Left renal pelvis (tissue), 4 donors: ENCODE measurements around the gene BICRA. TPM values are rescaled to one million over a fixed set of nuclear protein-coding genes. Genes with fewer than 3 reads are reported as not detected.

Source experiments
- DNase-seq, 4 donors: peaks; one replicate each; pipeline ENCODE4 v3.0.0-alpha.2; 2013; ENCODE audit warnings: low read depth in 4 of 4, low spot score in 3 of 4
- polyA plus RNA-seq, 4 donors: library from polyadenylated mRNA; unstranded; fragments of 120-200 nt; gene quantifications; one replicate each; pipeline ENCODE4 v1.2.1, GENCODE V29; 2013; ENCODE audit not compliant: insufficient read length in 4 of 4

Gene BICRA
- polyA plus RNA-seq, 4 donors = 11.0 to 18.0 (median 13.2) TPM

DNA sequence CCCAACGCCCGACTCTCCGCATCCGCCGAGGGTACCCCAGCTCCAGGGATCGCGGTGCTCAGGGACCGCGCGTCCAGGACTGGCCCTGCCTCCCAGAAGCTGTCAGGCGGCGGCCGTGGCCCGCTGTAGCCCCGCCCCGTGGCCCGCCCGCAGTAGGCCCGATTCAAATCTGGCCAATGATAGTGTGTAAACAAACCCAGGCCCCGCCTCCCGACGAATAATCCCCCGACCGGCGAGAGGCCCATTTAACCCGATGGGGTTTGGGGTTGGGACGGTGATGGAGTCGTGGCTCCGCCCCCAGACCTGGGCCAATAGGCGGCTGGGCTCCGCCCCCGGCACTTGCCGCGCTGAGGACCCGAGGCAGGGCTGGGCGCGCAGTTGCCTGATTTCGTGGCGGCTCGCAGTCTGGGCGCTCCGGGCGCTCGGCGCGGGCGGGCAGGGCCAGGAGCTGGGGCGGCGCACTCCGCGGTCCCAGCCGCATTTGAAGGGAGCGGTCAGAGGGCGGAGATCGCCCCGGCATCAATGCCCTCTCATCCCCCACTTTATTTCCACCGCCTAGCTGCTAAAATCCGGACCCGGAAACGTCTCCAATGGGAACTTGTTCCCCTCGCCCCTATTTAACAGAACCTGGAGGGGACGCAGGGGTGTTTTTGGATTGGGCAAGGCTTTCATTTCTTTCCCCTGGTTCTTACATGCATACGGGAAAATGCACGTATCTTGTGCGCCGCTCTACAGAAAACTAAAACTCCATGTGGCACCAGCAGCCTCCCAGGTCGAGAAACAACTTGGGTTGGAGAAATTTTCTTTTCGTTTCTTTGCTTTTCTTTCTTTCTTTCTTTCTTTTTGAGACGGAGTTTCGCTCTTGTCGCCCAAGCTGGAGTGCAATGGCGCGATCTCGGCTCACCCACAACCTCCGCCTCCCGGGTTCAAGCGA is 8.4 kb upstream of the BICRA start:
- peak; percentile 97 to 99 (median 98) for DNase-seq

- DNase-seq = no peak
Observed at GRCh38 chr19:47601180-47601904, 7.6 kb upstream of the BICRA start.

GRCh38 chr19:47603706-47604565 is 5.0 kb upstream of the BICRA start:
- no peak for DNase-seq

GRCh38 chr19:47607564-47608073 is 1.3 kb upstream of the BICRA start:
- DNase-seq = no peak

- DNase-seq = peak; percentile 83 to 92 (median 92)
Observed at GRCh38 chr19:47608074-47608918, 638 bp upstream of the BICRA start.

GRCh38 chr19:47609906-47610894 is 1.3 kb downstream of the BICRA start:
- no peak for DNase-seq

DNA sequence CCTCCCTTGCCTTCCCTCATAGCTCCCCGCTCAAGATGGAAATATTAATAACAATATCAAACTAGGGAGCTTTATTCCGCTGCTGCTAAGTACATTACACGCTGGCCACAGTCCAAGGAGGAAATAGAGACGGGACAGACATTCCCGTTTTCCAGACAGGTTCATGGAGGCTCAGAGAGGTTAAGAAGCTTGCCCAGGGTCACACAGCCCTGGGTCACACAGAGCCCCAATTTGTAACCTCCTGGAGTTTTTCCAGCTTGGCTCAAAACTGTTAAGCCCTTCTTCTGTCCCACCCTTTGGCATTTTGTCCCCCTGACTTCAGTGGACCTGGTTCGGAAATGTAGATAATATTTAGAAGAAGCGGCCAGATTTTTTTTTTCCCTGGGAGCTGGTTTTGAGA is 2.0 kb downstream of the BICRA start:
- no peak for DNase-seq

GRCh38 chr19:47613165-47614020 is 4.5 kb downstream of the BICRA start:
- DNase-seq = peak in 1 of 4 donors; percentile 33

- no peak for DNase-seq
Observed at GRCh38 chr19:47614021-47614295, 5.0 kb downstream of the BICRA start.

GRCh38 chr19:47614559-47614958 is 5.6 kb downstream of the BICRA start:
- DNase-seq = no peak

DNA sequence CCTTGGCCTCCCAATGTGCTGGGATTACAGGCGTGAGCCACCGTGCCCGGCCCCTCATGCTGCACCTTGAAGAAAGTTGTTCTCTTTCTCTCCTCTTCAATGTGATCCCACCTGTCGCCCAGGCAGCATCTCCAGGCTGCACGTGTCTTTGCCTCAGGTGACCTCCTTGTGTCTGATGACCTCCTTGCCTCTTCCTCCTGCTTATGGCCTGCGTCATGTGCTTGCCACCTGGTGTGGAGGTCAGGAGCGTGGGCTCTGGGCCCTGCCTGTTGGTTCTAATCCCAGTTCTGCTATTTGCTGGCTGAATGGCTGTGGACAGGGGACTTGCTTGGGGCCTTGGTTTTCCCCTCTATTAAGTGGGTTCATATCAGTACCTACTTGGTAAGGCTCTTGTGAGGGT is 6.3 kb downstream of the BICRA start:
- DNase-seq = no peak

GRCh38 chr19:47615714-47616113 is 6.8 kb downstream of the BICRA start:
- no peak for DNase-seq

DNA sequence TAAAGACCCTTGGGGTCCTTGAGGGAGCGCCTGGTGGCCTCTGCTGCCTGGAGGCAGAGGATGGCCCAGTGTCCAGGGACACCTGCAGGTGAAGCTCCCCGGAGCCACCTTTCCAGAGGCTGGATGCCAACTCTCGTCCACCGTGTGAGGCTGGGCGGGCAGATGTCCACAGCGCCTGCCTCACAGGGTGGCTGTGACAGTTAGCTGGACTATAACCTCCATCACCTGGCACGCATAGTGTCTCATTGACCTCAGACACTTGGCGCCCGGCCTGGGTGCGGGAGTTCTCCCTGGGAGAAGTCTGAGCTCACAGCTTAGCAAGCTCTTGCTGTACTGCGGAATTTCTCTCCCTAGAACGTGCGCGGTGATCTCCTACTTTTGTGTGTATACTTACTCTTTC is 9.8 kb downstream of the BICRA start:
- DNase-seq = no peak

DNA sequence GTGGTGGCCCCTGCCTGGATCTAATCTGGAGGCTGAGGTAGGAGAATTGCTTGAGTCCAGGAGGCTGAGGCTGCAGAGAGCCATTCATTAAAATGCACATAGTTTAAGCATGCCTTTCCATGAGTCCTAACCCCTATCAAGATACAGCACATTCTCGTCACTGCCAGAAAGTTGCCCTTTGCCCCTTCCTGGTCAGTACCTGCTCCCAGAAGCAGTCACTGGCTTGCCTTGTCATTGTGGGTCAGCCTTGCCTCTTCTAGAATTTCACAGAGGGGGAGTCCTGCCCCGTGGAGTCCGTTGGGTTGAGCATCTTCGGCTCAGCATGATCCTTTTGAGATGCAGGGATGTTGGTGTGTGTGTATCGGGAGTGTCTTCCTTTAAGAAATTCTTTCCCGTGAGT is 10.8 kb downstream of the BICRA start:
- no peak for DNase-seq

- no peak for DNase-seq
Observed at GRCh38 chr19:47623151-47623920, 14.4 kb downstream of the BICRA start.

- no peak for DNase-seq
Observed at GRCh38 chr19:47623921-47624391, 15.0 kb downstream of the BICRA start.

GRCh38 chr19:47625650-47626049 is 16.7 kb downstream of the BICRA start:
- DNase-seq = no peak
